ENCODE measurements around the gene SLC22A6.

SLC22A6 gene

GRCh38 chr11:62934496-62934785 is 50.3 kb downstream of the SLC22A6 start:
- no peak overlapping the region for H3K27ac ChIP-seq
- no peak for TF ChIP-seq CTCF (conservative IDR thresholded peaks at IDR 0.05; ENCODE audit: low read depth)
- DNase-seq (ENCODE audit: low spot score), result no peak
- POLR2A ChIA-PET (ENCODE audit: low non-redundant PET), result no interaction called here
- CTCF ChIA-PET, result no interaction called here

DNA sequence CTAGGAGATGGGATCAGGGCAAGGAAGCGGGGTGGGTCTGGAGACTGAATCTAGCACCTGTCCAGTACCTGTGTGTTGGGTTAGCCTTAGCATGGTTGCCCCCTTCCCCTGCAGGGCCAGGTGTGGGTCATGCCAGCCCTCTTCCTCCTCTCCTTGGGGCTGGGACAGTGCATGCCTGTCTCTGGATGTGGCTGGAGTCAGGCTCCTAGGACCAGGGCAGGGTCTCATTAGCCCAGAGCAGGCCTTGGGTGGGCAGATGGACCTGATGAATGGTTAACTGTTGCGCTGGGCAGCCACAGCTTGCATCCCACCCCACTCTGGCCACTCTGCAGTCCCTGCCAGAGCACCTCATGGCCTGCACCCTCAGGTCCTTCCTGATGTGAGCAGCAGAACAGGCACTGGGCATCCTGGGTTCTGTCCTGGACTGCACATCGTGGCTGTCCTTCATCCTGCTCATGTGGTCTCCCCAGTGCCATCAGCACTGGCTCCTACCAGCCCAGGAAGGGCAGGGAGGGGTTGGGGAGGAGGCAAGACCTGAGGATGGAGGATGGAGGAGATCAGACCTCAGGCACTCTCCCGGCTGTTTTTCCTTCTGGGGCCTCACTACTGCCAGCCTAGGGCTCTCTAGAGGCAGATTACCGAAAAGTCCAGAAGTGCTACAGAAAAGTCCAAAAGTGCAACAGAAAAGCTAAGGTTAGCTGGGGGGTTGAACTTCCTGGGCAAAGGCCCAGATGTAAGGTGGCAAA is 50.8 kb downstream of the SLC22A6 start:
- no peak for TF ChIP-seq CTCF (conservative IDR thresholded peaks at IDR 0.05; ENCODE audit: low read depth)
- no peak overlapping the region for H3K27ac ChIP-seq
- ChIA-PET POLR2A (ENCODE audit: low non-redundant PET) (no interaction called here), CTCF (no interaction called here)
- no peak for DNase-seq (ENCODE audit: low spot score)

- no peak overlapping the region for H3K27ac ChIP-seq
- CTCF ChIA-PET, result no interaction called here
- DNase-seq (ENCODE audit: low spot score), result no peak
- POLR2A ChIA-PET (ENCODE audit: low non-redundant PET), result no interaction called here
- TF ChIP-seq CTCF (conservative IDR thresholded peaks at IDR 0.05; ENCODE audit: low read depth), result no peak
Observed at GRCh38 chr11:62933285-62933684, 51.5 kb downstream of the SLC22A6 start.

DNA sequence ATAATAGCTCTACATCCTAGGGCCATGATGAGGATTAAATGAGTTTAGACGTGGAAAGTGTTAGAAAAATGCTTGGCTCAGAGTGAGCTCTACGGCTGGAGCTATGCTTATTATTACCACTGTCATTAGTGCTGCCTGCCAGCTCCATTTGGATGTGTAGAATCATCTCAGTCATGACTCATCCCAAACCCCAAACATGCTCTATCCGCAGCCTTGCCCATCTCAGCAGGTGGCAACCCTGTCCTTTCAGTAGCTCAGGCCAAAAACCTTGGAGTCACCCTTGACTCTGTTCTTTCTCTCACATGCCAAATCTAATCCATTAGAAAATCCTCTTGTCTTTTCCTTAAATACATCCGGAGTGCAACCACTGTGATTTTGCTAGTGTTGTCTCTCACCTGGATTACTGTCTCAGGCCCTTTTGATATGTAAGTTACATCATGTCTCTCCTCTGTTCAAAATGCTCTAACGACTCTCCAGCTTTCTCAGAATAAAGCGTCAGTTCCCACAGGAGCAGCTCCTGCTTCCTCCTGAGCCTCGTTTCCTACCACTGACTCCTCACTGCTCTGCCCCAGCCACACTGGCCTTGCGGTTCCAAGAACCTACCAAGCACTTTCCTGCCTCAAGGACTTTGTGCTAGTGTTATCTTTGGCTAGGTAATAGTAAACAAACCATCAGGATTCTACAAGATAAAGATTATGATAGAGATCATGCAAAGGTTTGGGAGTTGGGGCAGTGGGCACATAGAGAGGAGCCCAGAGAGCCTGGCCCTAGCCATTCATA is 53.1 kb downstream of the SLC22A6 start:
- TF ChIP-seq CTCF (conservative IDR thresholded peaks at IDR 0.05; ENCODE audit: low read depth), result no peak

GRCh38 chr11:62930666-62931065 is 54.1 kb downstream of the SLC22A6 start:
- POLR2A ChIA-PET (ENCODE audit: low non-redundant PET), result no interaction called here
- CTCF ChIA-PET, result no interaction called here

More for the DNA sequence above, 53.1 kb downstream of the SLC22A6 start:
- no peak for DNase-seq (ENCODE audit: low spot score)
- CTCF ChIA-PET, result no interaction called here
- POLR2A ChIA-PET (ENCODE audit: low non-redundant PET), result no interaction called here
- H3K27ac ChIP-seq, result no peak overlapping the region

GRCh38 chr11:62930157-62930556 is 54.6 kb downstream of the SLC22A6 start:
- POLR2A ChIA-PET (ENCODE audit: low non-redundant PET), result no interaction called here
- TF ChIP-seq CTCF (conservative IDR thresholded peaks at IDR 0.05; ENCODE audit: low read depth), result no peak
- CTCF ChIA-PET, result interaction anchor here (0.9 kb wide), 1 partner anchor 12 kb away, joined by 4 read pairs; no protein-coding TSS in a partner anchor
- no peak for DNase-seq (ENCODE audit: low spot score)
- H3K27ac ChIP-seq, result no peak overlapping the region

More at GRCh38 chr11:62930666-62931065, 54.1 kb downstream of the SLC22A6 start:
- no peak for TF ChIP-seq CTCF (conservative IDR thresholded peaks at IDR 0.05; ENCODE audit: low read depth)
- no peak for DNase-seq (ENCODE audit: low spot score)
- no peak overlapping the region for H3K27ac ChIP-seq
